IMR-90 (cell line): ENCODE results near the gene TEDC2. TPM values are rescaled to one million over a fixed set of nuclear protein-coding genes. Genes with fewer than 3 reads are reported as not detected.

Source experiments
- ATAC-seq: fragments of 200-7000 bp; cut with Tn5 transposase; 2 replicates; pipeline ENCODE4 v1.9.1; 2020; ENCODE audit warnings: low read depth, mild to moderate bottlenecking, moderate library complexity
- BruUV-seq: library from RNA; stranded (reverse); fragments of 400-500 nt; replicated peaks from 2 replicates; lab custom pipeline; 2021; lab: Mats Ljungman, UMichigan
- CTCF ChIA-PET: fragments of 300-600 bp; formaldehyde crosslinking; extraction: SDS; loops from one replicate; lab custom pipeline; 2021; ENCODE audit warnings: antibody characterized with exemption; lab: Yijun Ruan, JAX
- POLR2A ChIA-PET: fragments of 300-600 bp; sonication (Branson Sonifier 250); formaldehyde crosslinking; loops from one replicate; lab custom pipeline; 2022; ENCODE audit warnings: antibody characterized with exemption; ENCODE audit not compliant: unreplicated experiment; lab: Charles Lee
- DNase-seq: peaks from one replicate; pipeline ENCODE4 v3.0.0; 2013
- H2AFZ ChIP-seq: replicated peaks from 2 replicates; pipeline ENCODE3; 2013; ENCODE audit warnings: low read length, mild to moderate bottlenecking; ENCODE audit not compliant: poor library complexity
- H2AK5ac ChIP-seq: 2 replicates; pipeline ENCODE4 v1.6.1; 2013; ENCODE audit warnings: low read depth, low read length, inconsistent platforms
- H2AK9ac ChIP-seq: replicated peaks from 2 replicates; pipeline ENCODE3; 2013; ENCODE audit warnings: mild to moderate bottlenecking, low read depth, low read length, moderate library complexity; ENCODE audit not compliant: poor library complexity
- H2BK120ac ChIP-seq: 2 replicates; pipeline ENCODE4 v1.6.1; 2013; ENCODE audit warnings: low read depth, low read length, inconsistent platforms
- H2BK15ac ChIP-seq: 3 replicates; pipeline ENCODE4 v1.6.1; 2013; ENCODE audit warnings: low read depth, low read length, inconsistent platforms
- H2BK20ac ChIP-seq: 2 replicates; pipeline ENCODE4 v1.6.1; 2013; ENCODE audit warnings: low read depth, mild to moderate bottlenecking, inconsistent platforms, low read length, moderate library complexity
- H2BK5ac ChIP-seq: 2 replicates; pipeline ENCODE4 v1.6.1; 2013; ENCODE audit warnings: mild to moderate bottlenecking, low read depth, low read length, inconsistent platforms; ENCODE audit not compliant: poor library complexity, severe bottlenecking
- H3K14ac ChIP-seq: replicated peaks from 2 replicates; pipeline ENCODE4 v1.6.1; 2013; ENCODE audit warnings: low read depth, low read length, inconsistent platforms
- H3K18ac ChIP-seq: 2 replicates; pipeline ENCODE4 v1.6.1; 2013; ENCODE audit warnings: low read depth, low read length, control low read depth
- H3K23ac ChIP-seq: 2 replicates; pipeline ENCODE4 v1.6.1; 2013; ENCODE audit warnings: low read depth, low read length, inconsistent platforms
- H3K27ac ChIP-seq: 2 replicates; pipeline ENCODE4 v1.5.1; 2013; ENCODE audit warnings: mild to moderate bottlenecking, control low read depth, low read length; ENCODE audit not compliant: insufficient read depth
- H3K27me3 ChIP-seq: 2 replicates; pipeline ENCODE4 v1.6.1; 2013; ENCODE audit warnings: low read length; ENCODE audit not compliant: control insufficient read depth, insufficient read depth
- H3K36me3 ChIP-seq: 2 replicates; pipeline ENCODE4 v1.6.1; 2013; ENCODE audit warnings: low read length, mixed read lengths; ENCODE audit not compliant: control insufficient read depth, insufficient read depth
- H3K4ac ChIP-seq: 2 replicates; pipeline ENCODE4 v1.6.1; 2013; ENCODE audit warnings: low read depth, low read length, inconsistent platforms
- H3K4me1 ChIP-seq: 2 replicates; pipeline ENCODE4 v1.6.1; 2013; ENCODE audit warnings: low read length, mixed read lengths; ENCODE audit not compliant: control insufficient read depth, insufficient read depth
- H3K4me2 ChIP-seq: 2 replicates; pipeline ENCODE4 v1.6.1; 2013; ENCODE audit warnings: low read depth, mild to moderate bottlenecking, control low read depth, low read length, moderate library complexity
- H3K4me3 ChIP-seq: 2 replicates; pipeline ENCODE4 v1.5.1; 2013; ENCODE audit warnings: low read depth, mild to moderate bottlenecking, control low read depth, low read length, moderate library complexity; ENCODE audit not compliant: insufficient read depth
- H3K56ac ChIP-seq: 2 replicates; pipeline ENCODE4 v1.6.1; 2013; ENCODE audit warnings: low read length, inconsistent platforms; ENCODE audit not compliant: insufficient read depth; ENCODE audit errors: extremely low read depth
- H3K79me1 ChIP-seq, 2 experiments: 2 replicates each; pipeline ENCODE4 v1.6.1; 2013; ENCODE audit warnings: low read length in 2 of 2, inconsistent platforms in 1 of 2, low read depth in 1 of 2
- H3K9ac ChIP-seq: 2 replicates; pipeline ENCODE4 v1.6.1; 2013; ENCODE audit warnings: low read depth, low read length, control low read depth
- H3K9me1 ChIP-seq: 2 replicates; pipeline ENCODE4 v1.6.1; 2013; ENCODE audit warnings: low read length, inconsistent platforms; ENCODE audit not compliant: insufficient read depth
- H3K9me3 ChIP-seq: 2 replicates; pipeline ENCODE4 v1.6.1; 2013; ENCODE audit warnings: low read length; ENCODE audit not compliant: control insufficient read depth, insufficient read depth
- H4K20me1 ChIP-seq: 2 replicates; pipeline ENCODE4 v1.6.1; 2013; ENCODE audit warnings: low read length, inconsistent platforms; ENCODE audit not compliant: insufficient read depth
- H4K5ac ChIP-seq: 2 replicates; pipeline ENCODE4 v1.6.1; 2013; ENCODE audit warnings: mild to moderate bottlenecking, low read depth, low read length, control low read depth
- H4K8ac ChIP-seq, 2 experiments: 2 replicates each; pipeline ENCODE4 v1.6.1; 2013; ENCODE audit warnings: low read depth in 2 of 2, low read length in 2 of 2, control low read depth in 1 of 2, inconsistent platforms in 1 of 2
- H4K91ac ChIP-seq: 2 replicates; pipeline ENCODE4 v1.6.1; 2013; ENCODE audit warnings: low read depth, low read length, inconsistent platforms; ENCODE audit not compliant: insufficient read depth
- BHLHE40 ChIP-seq: fragments of 150-350 bp; IDR thresholded peaks from 2 replicates; pipeline ENCODE4 v1.6.1; 2016; ENCODE audit warnings: mild to moderate bottlenecking, low read depth, low read length
- CHD1 ChIP-seq: IDR thresholded peaks from 2 replicates; pipeline ENCODE4 v1.6.1; 2012; ENCODE audit warnings: low read depth, low read length, improper control_type of control experiment
- FOS ChIP-seq: fragments of 150-350 bp; IDR thresholded peaks from 2 replicates; pipeline ENCODE4 v1.6.1; 2016; ENCODE audit warnings: low read depth, low read length
- NFE2L2 ChIP-seq: fragments of 150-350 bp; IDR thresholded peaks from 2 replicates; pipeline ENCODE4 v1.6.1; 2016; ENCODE audit warnings: low read depth, mild to moderate bottlenecking, low read length
- RCOR1 ChIP-seq: IDR thresholded peaks from 2 replicates; pipeline ENCODE4 v1.6.1; 2012; ENCODE audit warnings: mild to moderate bottlenecking, low read length, improper control_type of control experiment; ENCODE audit not compliant: insufficient replicate concordance
- WGBS, 2 experiments: methylation state at CpG; one replicate each; pipeline versions ENCODE4 v1.1.5 to v1.1.7; 2013; ENCODE audit warnings: missing lambda C conversion rate in 2 of 2; ENCODE audit not compliant: insufficient read length in 1 of 2; ENCODE audit errors: extremely low coverage in 2 of 2; 5-methylcytosine and 5-hydroxymethylcytosine counted together
- dilution Hi-C: fragments of 300-500 bp; cut with HindIII; formaldehyde crosslinking; loops from one replicate; pipeline ENCODE4 v1.14.3; 2018; ENCODE audit warnings: low sequenced_read_pairs; ENCODE audit not compliant: unreplicated experiment
- in situ Hi-C: fragments of 300-500 bp; cut with MboI; formaldehyde crosslinking; loops from 3 replicates; pipeline ENCODE4 v1.14.3; 2019; ENCODE audit warnings: low sequenced_read_pairs, inconsistent platforms, mixed read lengths
- intact Hi-C: fragments of 100-400 bp; cut with micrococcal nuclease; formaldehyde crosslinking; loops from 2 replicates; pipeline ENCODE4 v1.10.0; 2022
- polyA plus RNA-seq, 3 experiments: library from polyadenylated mRNA; depleted of rRNA; stranded (reverse); fragments of >200 nt; gene quantifications; 2 replicates each; pipeline ENCODE4 v1.2.3, GENCODE V29; 2012; ENCODE audit warnings: low replicate concordance in 1 of 3
- total RNA-seq: library from RNA; depleted of rRNA; stranded (reverse); fragments of >200 nt; gene quantifications from 2 replicates; pipeline ENCODE4 v1.2.3, GENCODE V29; 2012
- TF ChIP-seq, protein P1 (sequence below): conservative IDR thresholded peaks from 2 replicates; pipeline ENCODE4 v1.5.1; 2012; ENCODE audit warnings: mild to moderate bottlenecking, low read depth, low read length, improper control_type of control experiment
- TF ChIP-seq, protein P2 (sequence below): fragments of 150-350 bp; IDR thresholded peaks from 2 replicates; pipeline ENCODE4 v1.6.1; 2017; ENCODE audit warnings: mild to moderate bottlenecking, antibody characterized with exemption, low read length, low read depth

The TEDC2 gene
- total and polyA plus RNA-seq, 2 of the 4 experiments (the other 2 are of a cell fraction) = 3.6 to 7.3 TPM

DNA sequence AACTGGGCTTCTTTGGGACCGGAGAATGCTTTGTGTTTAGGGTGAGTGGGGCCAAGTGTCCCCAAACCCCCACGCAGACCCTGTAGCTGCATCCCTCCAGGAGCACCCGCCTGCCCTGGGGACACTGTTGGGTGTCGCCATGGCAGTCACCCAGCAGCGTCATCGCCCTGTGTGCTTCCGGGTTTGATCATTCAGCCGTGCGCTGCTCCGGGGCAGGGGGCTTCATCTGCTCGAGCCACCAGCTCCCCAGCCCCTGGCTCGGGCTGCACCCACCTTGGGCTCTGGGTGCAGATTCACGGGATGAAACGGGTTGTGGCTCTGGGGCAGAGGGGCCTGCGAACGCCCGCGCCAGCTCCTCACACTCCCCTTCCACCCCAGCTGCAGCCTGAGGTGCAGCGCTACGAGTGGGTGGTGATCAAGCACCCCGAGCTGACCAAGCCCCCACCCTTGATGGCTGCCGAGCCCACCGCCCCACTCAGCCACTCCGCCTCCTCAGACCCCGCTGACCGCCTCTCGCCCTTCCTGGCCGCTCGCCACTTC is 40.1 kb downstream of the TEDC2 start:
- Histone ChIP-seq H3K4ac (no peak overlapping the region), H3K23ac (no peak overlapping the region), H2BK5ac (no peak overlapping the region), H3K9me1 (no peaks in the 10 kb centered on the region), H2AK9ac (no peak overlapping the region), H2BK20ac (no peak overlapping the region), H3K27ac (no peak overlapping the region), H2BK120ac (no peak overlapping the region), H3K4me1 (peaks cover 9% of the 10 kb centered on the region), H3K18ac (no peak overlapping the region), H4K8ac (no peak overlapping the region), H3K79me1 (peaks cover 3 to 21% of the 10 kb centered on the region in 2 experiments; a peak in 2 of 4 replicates), H2BK15ac (no peak overlapping the region), H2AFZ (no peak overlapping the region), H3K27me3 (no peaks in the 10 kb centered on the region), H4K5ac (no peak overlapping the region), H3K9ac (no peak overlapping the region), H3K4me2 (no peak overlapping the region), H3K14ac (no peak overlapping the region), H3K36me3 (peaks cover 19% of the 10 kb centered on the region; the same call in 1 of the 2 replicates), H4K91ac (no peak overlapping the region), H2AK5ac (no peak overlapping the region), H4K20me1 (peaks cover 17% of the 10 kb centered on the region), H3K4me3 (no peak overlapping the region), H3K56ac (no peak overlapping the region), H3K9me3 (no peaks in the 10 kb centered on the region)
- dilution Hi-C loops = no loop called here
- WGBS, 2 experiments = 98% methylated on average over 9 of the region's 29 CpGs; no CpG with 5 or more reads in 1 of the 2 experiments
- TF ChIP-seq BHLHE40 (no peak), CHD1 (no peak), NFE2L2 (no peak), FOS (no peak), RCOR1 (no peak)
- TF ChIP-seq, protein P1, sequence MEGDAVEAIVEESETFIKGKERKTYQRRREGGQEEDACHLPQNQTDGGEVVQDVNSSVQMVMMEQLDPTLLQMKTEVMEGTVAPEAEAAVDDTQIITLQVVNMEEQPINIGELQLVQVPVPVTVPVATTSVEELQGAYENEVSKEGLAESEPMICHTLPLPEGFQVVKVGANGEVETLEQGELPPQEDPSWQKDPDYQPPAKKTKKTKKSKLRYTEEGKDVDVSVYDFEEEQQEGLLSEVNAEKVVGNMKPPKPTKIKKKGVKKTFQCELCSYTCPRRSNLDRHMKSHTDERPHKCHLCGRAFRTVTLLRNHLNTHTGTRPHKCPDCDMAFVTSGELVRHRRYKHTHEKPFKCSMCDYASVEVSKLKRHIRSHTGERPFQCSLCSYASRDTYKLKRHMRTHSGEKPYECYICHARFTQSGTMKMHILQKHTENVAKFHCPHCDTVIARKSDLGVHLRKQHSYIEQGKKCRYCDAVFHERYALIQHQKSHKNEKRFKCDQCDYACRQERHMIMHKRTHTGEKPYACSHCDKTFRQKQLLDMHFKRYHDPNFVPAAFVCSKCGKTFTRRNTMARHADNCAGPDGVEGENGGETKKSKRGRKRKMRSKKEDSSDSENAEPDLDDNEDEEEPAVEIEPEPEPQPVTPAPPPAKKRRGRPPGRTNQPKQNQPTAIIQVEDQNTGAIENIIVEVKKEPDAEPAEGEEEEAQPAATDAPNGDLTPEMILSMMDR = no peak
- TF ChIP-seq, protein P2, sequence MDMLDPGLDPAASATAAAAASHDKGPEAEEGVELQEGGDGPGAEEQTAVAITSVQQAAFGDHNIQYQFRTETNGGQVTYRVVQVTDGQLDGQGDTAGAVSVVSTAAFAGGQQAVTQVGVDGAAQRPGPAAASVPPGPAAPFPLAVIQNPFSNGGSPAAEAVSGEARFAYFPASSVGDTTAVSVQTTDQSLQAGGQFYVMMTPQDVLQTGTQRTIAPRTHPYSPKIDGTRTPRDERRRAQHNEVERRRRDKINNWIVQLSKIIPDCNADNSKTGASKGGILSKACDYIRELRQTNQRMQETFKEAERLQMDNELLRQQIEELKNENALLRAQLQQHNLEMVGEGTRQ = no peak
- DNase-seq = no peak
- POLR2A ChIA-PET = no interaction called here
- BruUV-seq = no TSS peak
- CTCF ChIA-PET = no interaction called here
- no peak for ATAC-seq
- intact Hi-C loops = loop anchor here (2.0 kb wide), 1 partner anchor 69 kb away; no protein-coding TSS in a partner anchor
- in situ Hi-C loops = loop anchor here (5.0 to 10.0 kb wide), 2 partner anchors 158 to 245 kb away; partner anchors contain the start of genes ABCA3 and ECI1
